ENCODE measurements around the gene KAT2B. TPM values are rescaled to one million over a fixed set of nuclear protein-coding genes. Genes with fewer than 3 reads are reported as not detected.

KAT2B gene
- total RNA-seq, 2 donors from 2014 or later, result 25.0 to 70.5 TPM

GRCh38 chr3:20136231-20136630 is 96.0 kb downstream of the KAT2B start:
- TF ChIP-seq CTCF (IDR thresholded peaks at IDR 0.05), result no peak
- Histone ChIP-seq H3K9me3 (no peaks in the 10 kb centered on the region), H3K27ac (no peak overlapping the region), H3K4me3 (no peak overlapping the region), H3K4me1 (peaks cover 0 to 1% of the 10 kb centered on the region in 2 donors), H3K36me3 (no peaks in the 10 kb centered on the region), H3K27me3 (no peaks in the 10 kb centered on the region)
- DNase-seq (ENCODE audit: low spot score), result no peak

- no peak for TF ChIP-seq CTCF (IDR thresholded peaks at IDR 0.05)
- Histone ChIP-seq H3K4me1 (peaks cover 0 to 6% of the 10 kb centered on the region in 2 donors), H3K27me3 (no peaks in the 10 kb centered on the region), H3K36me3 (peaks cover under 1% of the 10 kb centered on the region), H3K27ac (no peak overlapping the region), H3K4me3 (no peak overlapping the region), H3K9me3 (no peaks in the 10 kb centered on the region)
- DNase-seq (ENCODE audit: low spot score), result no peak
Measured at GRCh38 chr3:20137647-20138046, 97.4 kb downstream of the KAT2B start.

- TF ChIP-seq CTCF (IDR thresholded peaks at IDR 0.05), result no peak
- no peak overlapping the region for H3K27ac ChIP-seq
Measured at GRCh38 chr3:20140881-20141280, 100.6 kb downstream of the KAT2B start.

GRCh38 chr3:20141316-20141715 is 101.1 kb downstream of the KAT2B start:
- no peaks in the 10 kb centered on the region for H3K9me3 ChIP-seq
- H3K4me1 ChIP-seq, result peaks cover 0 to 6% of the 10 kb centered on the region in 2 donors
- no peak for DNase-seq (ENCODE audit: low spot score)
- H3K27ac ChIP-seq, result peak overlapping the region in 1 of 2 donors; percentile 22
- H3K4me3 ChIP-seq, result no peak overlapping the region
- TF ChIP-seq CTCF (IDR thresholded peaks at IDR 0.05), result no peak
- no peaks in the 10 kb centered on the region for H3K27me3 ChIP-seq
- H3K36me3 ChIP-seq, result peaks cover 5% of the 10 kb centered on the region

More at GRCh38 chr3:20140881-20141280, 100.6 kb downstream of the KAT2B start:
- no peak for DNase-seq (ENCODE audit: low spot score)
- Histone ChIP-seq H3K9me3 (no peaks in the 10 kb centered on the region), H3K4me3 (no peak overlapping the region), H3K4me1 (peaks cover 0 to 6% of the 10 kb centered on the region in 2 donors), H3K27me3 (no peaks in the 10 kb centered on the region), H3K36me3 (peaks cover 5% of the 10 kb centered on the region)

- peak overlapping the region; percentile 22 to 23 for H3K27ac ChIP-seq
- no peak overlapping the region for H3K4me3 ChIP-seq
- H3K9me3 ChIP-seq, result no peaks in the 10 kb centered on the region
- DNase-seq (ENCODE audit: low spot score), result no peak
- H3K36me3 ChIP-seq, result peaks cover 5% of the 10 kb centered on the region
- TF ChIP-seq CTCF (IDR thresholded peaks at IDR 0.05), result no peak
- no peaks in the 10 kb centered on the region for H3K27me3 ChIP-seq
- peaks cover 0 to 6% of the 10 kb centered on the region in 2 donors for H3K4me1 ChIP-seq
Measured at GRCh38 chr3:20141851-20142250, 101.6 kb downstream of the KAT2B start.

- Histone ChIP-seq H3K36me3 (peaks cover 7% of the 10 kb centered on the region), H3K9me3 (no peaks in the 10 kb centered on the region), H3K4me1 (peaks cover 0 to 6% of the 10 kb centered on the region in 2 donors), H3K27ac (no peak overlapping the region), H3K27me3 (no peaks in the 10 kb centered on the region), H3K4me3 (no peak overlapping the region)
- TF ChIP-seq CTCF (IDR thresholded peaks at IDR 0.05), result no peak
- DNase-seq (ENCODE audit: low spot score), result no peak
Measured at GRCh38 chr3:20142517-20142916, 102.3 kb downstream of the KAT2B start.

Data from right atrium auricular region (tissue), 2 donors.